ENCODE measurements around the gene BTNL9.

- TF ChIP-seq POLR2A (IDR thresholded peaks at IDR 0.05) = no peak
- no peak for TF ChIP-seq CTCF (IDR thresholded peaks at IDR 0.05)
Measured at GRCh38 chr5:181098762-181099601, 58.9 kb downstream of the BTNL9 start.
